Right lobe of liver (tissue), 4 donors: ENCODE data around the gene PSMD3.

Source experiments
- CTCF ChIP-seq, 4 donors: fragments of 200-600 bp in 3 of 4; fragments of 450-650 bp in 1 of 4; IDR thresholded peaks; one replicate each; pipeline versions ENCODE4 v1.5.1 to v1.8.0; 2016 to 2022; ENCODE audit warnings: antibody characterized with exemption in 4 of 4, mild to moderate bottlenecking in 2 of 4
- POLR2A ChIP-seq: fragments of 450-650 bp; IDR thresholded peaks from one replicate; pipeline ENCODE4 v1.6.1; 2017; ENCODE audit warnings: antibody characterized with exemption, mild to moderate bottlenecking
- donor health status: DM: no; HTN: no; CAD: no.
- donor health status: DM: no; HTN: no; CAD: no.
- donor health status: DM: no; HTN: yes; CAD: no.

- no peak for TF ChIP-seq CTCF (IDR thresholded peaks at IDR 0.05)
- TF ChIP-seq POLR2A = no peak
Measured at GRCh38 chr17:40028595-40028994, 48.0 kb downstream of the PSMD3 start.
